Esophagus muscularis mucosa (tissue), 4 donors: ENCODE measurements around the gene SLC32A1. TPM values are rescaled to one million over a fixed set of nuclear protein-coding genes. Genes with fewer than 3 reads are reported as not detected.

Experiments used
- DNase-seq: peaks from one replicate; pipeline ENCODE4 v3.0.0-alpha.2; 2017; ENCODE audit errors: extremely low spot score
- H3K27ac ChIP-seq, 4 donors: fragments of 200-600 bp; sonication (generic); replicated peaks in 1 of 4; 1 replicate in 3 of 4; 2 replicates in 1 of 4; pipeline ENCODE4 v1.5.1; 2016 to 2019; ENCODE audit warnings: mild to moderate bottlenecking in 1 of 4
- H3K27me3 ChIP-seq, 4 donors: fragments of 200-600 bp; sonication (generic); one replicate each; pipeline versions ENCODE4 v1.5.1 to v1.6.0; 2016 to 2019
- H3K36me3 ChIP-seq, 4 donors: fragments of 200-600 bp; sonication (generic); one replicate each; pipeline ENCODE4 v1.5.1; 2016 to 2019
- H3K4me1 ChIP-seq, 4 donors: fragments of 200-600 bp; sonication (generic); one replicate each; pipeline ENCODE4 v1.5.1; 2016 to 2019
- H3K4me3 ChIP-seq, 4 donors: fragments of 200-600 bp; sonication (generic); 1 replicate in 2 of 4; 2 replicates in 2 of 4; pipeline ENCODE4 v1.5.1; 2016 to 2019; ENCODE audit warnings: mild to moderate bottlenecking in 4 of 4, moderate library complexity in 1 of 4
- H3K9me3 ChIP-seq, 4 donors: fragments of 200-600 bp; sonication (generic); 1 replicate in 3 of 4; 2 replicates in 1 of 4; pipeline ENCODE4 v1.5.1; 2016 to 2019
- EP300 ChIP-seq: sonication (generic); formaldehyde crosslinking; IDR thresholded peaks from one replicate; pipeline ENCODE4 v1.6.1; 2017; ENCODE audit warnings: antibody characterized with exemption
- POLR2A ChIP-seq: fragments of 450-650 bp; IDR thresholded peaks from one replicate; pipeline ENCODE4 v1.6.1; 2017; ENCODE audit warnings: antibody characterized with exemption, moderate library complexity, mild to moderate bottlenecking, low read depth
- POLR2AphosphoS5 ChIP-seq, 2 donors: sonication (generic); formaldehyde crosslinking; IDR thresholded peaks; one replicate each; pipeline ENCODE4 v1.6.1; 2017; ENCODE audit warnings: antibody characterized with exemption in 2 of 2
- WGBS: methylation state at CpG from one replicate; pipeline ENCODE4 v1.1.5; 2018; 5-methylcytosine and 5-hydroxymethylcytosine counted together
- intact Hi-C: fragments of 100-400 bp; cut with DNase I; formaldehyde crosslinking; loops from one replicate; pipeline ENCODE4 v1.15.1; 2023
- total RNA-seq, 4 donors: library from RNA; depleted of rRNA; stranded (reverse); fragments of >200 nt; gene quantifications; one replicate each; pipeline versions ENCODE4 v1.1.0 to v1.2.1, GENCODE V29; 2016
- TF ChIP-seq, protein P1 (sequence below), 3 experiments: fragments of 200-600 bp in 2 of 3; fragments of 450-650 bp in 1 of 3; sonication (generic) in 2 of 3; IDR thresholded peaks; one replicate each; pipeline ENCODE4 v1.5.1; 2017 to 2019; ENCODE audit warnings: antibody characterized with exemption in 3 of 3, mild to moderate bottlenecking in 2 of 3, moderate library complexity in 1 of 3

Gene SLC32A1
- total RNA-seq, 4 donors from 2014 or later, result not detected

GRCh38 chr20:38685271-38685670, 39.0 kb upstream of the SLC32A1 start:
- TF ChIP-seq POLR2AphosphoS5 (IDR thresholded peaks at IDR 0.05), result no peak
- TF ChIP-seq EP300, result no peak
- TF ChIP-seq, protein P1, sequence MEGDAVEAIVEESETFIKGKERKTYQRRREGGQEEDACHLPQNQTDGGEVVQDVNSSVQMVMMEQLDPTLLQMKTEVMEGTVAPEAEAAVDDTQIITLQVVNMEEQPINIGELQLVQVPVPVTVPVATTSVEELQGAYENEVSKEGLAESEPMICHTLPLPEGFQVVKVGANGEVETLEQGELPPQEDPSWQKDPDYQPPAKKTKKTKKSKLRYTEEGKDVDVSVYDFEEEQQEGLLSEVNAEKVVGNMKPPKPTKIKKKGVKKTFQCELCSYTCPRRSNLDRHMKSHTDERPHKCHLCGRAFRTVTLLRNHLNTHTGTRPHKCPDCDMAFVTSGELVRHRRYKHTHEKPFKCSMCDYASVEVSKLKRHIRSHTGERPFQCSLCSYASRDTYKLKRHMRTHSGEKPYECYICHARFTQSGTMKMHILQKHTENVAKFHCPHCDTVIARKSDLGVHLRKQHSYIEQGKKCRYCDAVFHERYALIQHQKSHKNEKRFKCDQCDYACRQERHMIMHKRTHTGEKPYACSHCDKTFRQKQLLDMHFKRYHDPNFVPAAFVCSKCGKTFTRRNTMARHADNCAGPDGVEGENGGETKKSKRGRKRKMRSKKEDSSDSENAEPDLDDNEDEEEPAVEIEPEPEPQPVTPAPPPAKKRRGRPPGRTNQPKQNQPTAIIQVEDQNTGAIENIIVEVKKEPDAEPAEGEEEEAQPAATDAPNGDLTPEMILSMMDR (IDR thresholded peaks at IDR 0.05), result no peak
- no peak for TF ChIP-seq POLR2A
- DNase-seq, result no peak
- WGBS, result 65% methylated on average over 2 of the region's 2 CpGs
- Histone ChIP-seq H3K4me3 (no peak overlapping the region), H3K27me3 (peaks cover 0 to 66% (median 3%) of the 10 kb centered on the region in 4 donors), H3K36me3 (no peaks in the 10 kb centered on the region), H3K9me3 (no peaks in the 10 kb centered on the region), H3K4me1 (no peaks in the 10 kb centered on the region), H3K27ac (no peak overlapping the region)
- intact Hi-C loops, result no loop called here

GRCh38 chr20:38685853-38686473, 38.3 kb upstream of the SLC32A1 start:
- H3K9me3 ChIP-seq, result no peaks in the 10 kb centered on the region
- DNase-seq, result no peak
- peaks cover 0 to 65% (median 3%) of the 10 kb centered on the region in 4 donors for H3K27me3 ChIP-seq
- no peaks in the 10 kb centered on the region for H3K4me1 ChIP-seq
- no peaks in the 10 kb centered on the region for H3K36me3 ChIP-seq
- H3K4me3 ChIP-seq, result no peak overlapping the region
- TF ChIP-seq, protein P1 (IDR thresholded peaks at IDR 0.05), result no peak
- no peak for TF ChIP-seq EP300
- no peak for TF ChIP-seq POLR2AphosphoS5 (IDR thresholded peaks at IDR 0.05)
- TF ChIP-seq POLR2A, result no peak
- 9% methylated on average over 14 of the region's 14 CpGs for WGBS
- no peak overlapping the region for H3K27ac ChIP-seq
- intact Hi-C loops, result no loop called here

- no peaks in the 10 kb centered on the region for H3K4me1 ChIP-seq
- H3K4me3 ChIP-seq, result no peak overlapping the region
- peaks cover 0 to 31% (median 3%) of the 10 kb centered on the region in 4 donors for H3K27me3 ChIP-seq
- H3K36me3 ChIP-seq, result no peaks in the 10 kb centered on the region
- no peak for DNase-seq
- 32% methylated on average over 12 of the region's 13 CpGs for WGBS
- TF ChIP-seq POLR2A, result no peak
- intact Hi-C loops, result no loop called here
- no peaks in the 10 kb centered on the region for H3K9me3 ChIP-seq
- H3K27ac ChIP-seq, result no peak overlapping the region
Measured at GRCh38 chr20:38692436-38693411, 31.6 kb upstream of the SLC32A1 start.

DNA sequence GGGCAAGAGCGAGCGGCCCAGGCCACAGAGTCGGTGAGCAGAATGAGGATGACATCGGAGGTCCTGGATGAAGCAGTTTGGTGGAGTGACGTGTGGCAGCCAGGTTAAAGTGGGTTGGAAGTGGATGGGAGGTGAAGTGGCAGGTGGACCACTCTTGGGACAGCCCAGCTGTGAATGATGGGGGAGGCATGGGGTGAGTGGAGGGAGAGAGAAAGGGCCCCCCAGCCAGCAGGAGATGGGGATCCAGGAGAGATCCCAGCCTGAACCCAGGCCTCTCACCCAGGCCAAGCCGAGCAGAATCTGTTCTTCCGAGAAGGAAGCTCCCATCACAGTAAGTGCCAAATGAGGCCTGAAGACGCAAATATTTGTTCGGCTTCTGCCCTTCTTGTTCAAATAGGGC, 27.0 kb upstream of the SLC32A1 start:
- no peak for DNase-seq
- Histone ChIP-seq H3K27me3 (peaks cover 0 to 42% (median 0%) of the 10 kb centered on the region in 4 donors), H3K9me3 (no peaks in the 10 kb centered on the region), H3K36me3 (no peaks in the 10 kb centered on the region), H3K27ac (no peak overlapping the region), H3K4me1 (no peaks in the 10 kb centered on the region), H3K4me3 (no peak overlapping the region)
- intact Hi-C loops, result no loop called here
- 80% methylated on average over 9 of the region's 9 CpGs for WGBS
- TF ChIP-seq POLR2AphosphoS5 (IDR thresholded peaks at IDR 0.05) (no peak), POLR2A (no peak), EP300 (no peak)
- TF ChIP-seq, protein P1 (IDR thresholded peaks at IDR 0.05), result no peak

DNA sequence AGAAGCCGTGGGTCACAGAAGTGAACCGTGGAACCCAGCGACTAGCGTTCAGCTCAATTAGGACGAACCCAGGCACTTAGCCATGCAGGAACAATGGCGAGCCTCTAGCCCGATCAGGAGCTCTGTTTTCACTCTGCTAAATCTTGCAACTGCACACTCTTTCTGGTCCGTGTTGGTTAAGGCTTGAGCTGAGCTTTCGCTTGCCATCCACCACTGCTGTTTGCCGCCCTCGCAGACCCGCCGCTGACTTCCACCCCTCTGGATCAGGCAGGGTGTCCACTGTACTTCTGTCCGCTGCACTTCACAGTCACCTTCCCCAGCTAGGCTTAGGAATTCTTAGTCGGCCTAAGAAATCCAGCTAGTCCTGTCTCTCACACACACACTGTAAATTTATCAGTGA, 25.7 kb upstream of the SLC32A1 start:
- intact Hi-C loops, result no loop called here
- 84% methylated on average over 15 of the region's 15 CpGs for WGBS
- peaks cover 0 to 54% (median 0%) of the 10 kb centered on the region in 4 donors for H3K27me3 ChIP-seq

More for the DNA sequence above, 25.7 kb upstream of the SLC32A1 start:
- Histone ChIP-seq H3K4me1 (no peaks in the 10 kb centered on the region), H3K4me3 (no peak overlapping the region), H3K9me3 (no peaks in the 10 kb centered on the region), H3K27ac (no peak overlapping the region), H3K36me3 (no peaks in the 10 kb centered on the region)
- DNase-seq, result no peak
- TF ChIP-seq EP300 (no peak), POLR2AphosphoS5 (IDR thresholded peaks at IDR 0.05) (no peak), POLR2A (no peak)
- TF ChIP-seq, protein P1 (IDR thresholded peaks at IDR 0.05), result no peak
